Stimulated activated memory B cell treated with anti-CD40 and anti-IgM and Interleukin-4, amounts not matched to agents 10 μg/mL and 1 μg/mL and 100 μg/mL, for 72 hours (primary cell): ENCODE results near the gene NIN.
"Not testable (repeated sequence)": the region's sequence is repeated elsewhere in the genome, so short reads cannot be mapped to it uniquely, and the experiment has no call there.

ENCODE experiments used
- ATAC-seq: fragments of 150-1000 bp; cut with Tn5 transposase; 2 replicates; pipeline ENCODE4 v1.10.0; 2021
- H3K27ac Mint-ChIP-seq: one replicate; pipeline ENCODE4 v1.8.0; 2022; ENCODE audit warnings: mild to moderate bottlenecking, mixed read lengths
- H3K27me3 Mint-ChIP-seq: one replicate; pipeline ENCODE4 v1.8.0; 2022; ENCODE audit warnings: mixed read lengths
- H3K36me3 Mint-ChIP-seq: one replicate; pipeline ENCODE4 v1.8.0; 2022; ENCODE audit warnings: mixed read lengths
- H3K4me1 Mint-ChIP-seq: one replicate; pipeline ENCODE4 v1.8.0; 2022; ENCODE audit warnings: mixed read lengths
- H3K4me3 Mint-ChIP-seq: one replicate; pipeline ENCODE4 v1.8.0; 2022; ENCODE audit warnings: mild to moderate bottlenecking, moderate library complexity, mixed read lengths
- H3K9me3 Mint-ChIP-seq: one replicate; pipeline ENCODE4 v1.8.0; 2022; ENCODE audit warnings: mixed read lengths

NIN gene

DNA sequence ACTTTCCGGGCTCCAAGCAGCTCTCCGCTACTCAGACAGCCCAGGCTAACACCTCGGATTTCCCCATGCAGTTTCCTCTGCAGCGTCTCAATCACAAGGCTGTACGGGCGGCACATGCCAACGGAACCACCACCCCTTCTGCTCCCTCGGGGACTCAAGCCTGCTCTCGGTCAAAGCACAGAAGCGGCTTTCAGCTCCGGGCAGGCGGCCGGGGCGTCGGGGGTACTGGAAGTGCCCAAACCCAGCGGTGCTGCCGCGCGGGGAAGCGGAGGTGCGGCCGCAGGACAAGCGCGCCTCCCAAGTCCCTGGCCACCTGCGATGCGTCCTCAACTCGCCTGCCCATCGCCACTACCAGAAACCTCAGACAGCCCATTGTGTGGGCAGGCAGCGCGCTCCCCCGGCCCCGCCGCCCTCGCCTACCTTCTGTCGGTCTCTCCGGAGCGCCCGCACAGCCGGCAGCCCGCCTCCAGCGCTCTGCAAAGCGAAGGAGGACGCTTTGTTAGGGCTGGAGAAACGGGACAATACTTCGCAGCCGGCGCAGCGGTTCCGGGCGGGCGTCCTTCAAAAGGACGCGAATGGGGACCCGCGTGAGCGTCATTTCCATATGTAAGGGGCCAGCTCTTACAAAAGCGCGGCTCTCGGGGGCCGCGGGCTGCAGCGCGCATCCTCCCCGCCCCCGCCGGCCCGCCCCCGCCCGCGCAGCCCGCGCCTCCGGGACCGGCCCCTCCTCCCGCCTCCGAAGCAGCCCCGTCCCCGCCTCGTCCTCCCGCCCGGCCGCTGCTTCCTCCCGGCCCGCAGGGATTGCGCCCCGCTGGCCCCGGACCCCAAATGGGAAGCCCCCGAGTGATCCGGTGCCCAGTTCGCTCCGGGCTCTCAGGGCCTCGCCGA, 674 bp downstream of the NIN start:
- peak overlapping the region; percentile 89 for H3K27ac Mint-ChIP-seq
- peak; percentile 80 for ATAC-seq
- H3K36me3 Mint-ChIP-seq: peaks cover 26% of the 10 kb centered on the region
- H3K27me3 Mint-ChIP-seq: no peaks in the 10 kb centered on the region
- peak overlapping the region; percentile 99 for H3K4me3 Mint-ChIP-seq
- no peaks in the 10 kb centered on the region for H3K9me3 Mint-ChIP-seq
- H3K4me1 Mint-ChIP-seq: peaks cover 72% of the 10 kb centered on the region

DNA sequence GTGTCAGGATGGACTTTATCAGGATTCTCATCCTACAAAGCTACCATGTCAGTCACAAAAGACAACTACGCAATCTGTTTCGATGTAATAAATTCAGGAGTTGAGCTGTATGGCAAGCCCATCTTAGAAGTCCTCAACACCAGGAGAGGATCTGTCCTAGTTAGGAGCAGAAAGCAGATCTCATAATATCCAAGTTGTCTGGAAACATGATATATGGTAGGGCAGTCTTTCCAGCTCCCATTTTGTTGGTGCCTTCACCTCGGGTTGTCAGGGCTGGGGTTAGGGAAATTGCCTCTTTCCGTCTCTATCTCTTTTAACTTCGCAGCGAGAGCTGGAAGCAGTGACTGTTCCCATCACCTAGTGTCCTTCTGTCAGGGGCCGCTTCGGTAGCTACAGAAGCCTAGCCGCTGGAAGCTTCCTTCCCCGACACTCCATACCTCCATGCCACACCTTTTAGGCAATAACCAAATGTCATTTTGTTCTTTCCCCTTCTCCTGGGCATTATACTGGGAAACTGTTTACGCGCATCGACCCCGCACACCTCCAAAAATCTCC, 1.4 kb downstream of the NIN start:
- Mint-ChIP-seq H3K9me3 (no peaks in the 10 kb centered on the region), H3K4me3 (peak overlapping the region; percentile 99), H3K36me3 (peaks cover 26% of the 10 kb centered on the region), H3K27ac (peak overlapping the region; percentile 89), H3K27me3 (no peaks in the 10 kb centered on the region), H3K4me1 (peaks cover 72% of the 10 kb centered on the region)
- no peak for ATAC-seq

DNA sequence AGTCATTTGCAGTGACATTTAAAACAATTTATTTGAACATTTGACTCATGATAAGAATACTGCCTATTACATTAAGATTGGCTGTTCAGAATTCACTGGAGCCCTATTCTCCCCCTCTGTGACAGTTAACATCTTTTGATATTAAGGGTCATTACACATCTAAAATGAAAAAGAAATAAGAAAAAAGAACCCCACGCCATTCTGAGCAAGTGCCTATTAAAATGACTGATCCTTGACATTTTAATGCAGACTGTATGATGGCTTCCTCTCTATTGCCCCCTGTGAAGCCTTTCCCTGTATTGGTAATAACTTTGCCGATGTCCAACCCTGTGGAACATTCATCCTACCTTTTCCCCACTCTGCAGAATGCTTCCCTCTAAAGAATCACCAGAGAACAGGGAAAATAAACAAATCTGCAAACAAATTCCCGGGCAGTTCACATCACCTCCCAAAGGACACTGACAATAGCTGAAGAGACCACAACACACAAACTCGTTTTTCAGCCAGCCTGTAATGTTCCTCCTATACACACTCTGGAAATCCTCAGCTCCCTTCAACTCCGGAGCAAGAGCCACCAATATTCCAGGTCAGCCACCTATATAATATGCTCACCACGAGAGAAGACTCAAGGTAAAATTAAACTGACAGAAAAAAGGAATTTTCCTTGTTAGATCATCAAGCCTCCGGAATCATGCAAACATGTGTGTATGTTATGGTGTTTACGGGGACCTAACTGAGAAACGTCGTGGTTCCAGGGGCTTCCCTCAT, 2.1 kb downstream of the NIN start:
- Mint-ChIP-seq H3K4me1 (peaks cover 72% of the 10 kb centered on the region), H3K27me3 (no peaks in the 10 kb centered on the region), H3K27ac (peak overlapping the region; percentile 89), H3K4me3 (peak overlapping the region; percentile 99), H3K36me3 (peaks cover 26% of the 10 kb centered on the region), H3K9me3 (no peaks in the 10 kb centered on the region)
- no peak for ATAC-seq

DNA sequence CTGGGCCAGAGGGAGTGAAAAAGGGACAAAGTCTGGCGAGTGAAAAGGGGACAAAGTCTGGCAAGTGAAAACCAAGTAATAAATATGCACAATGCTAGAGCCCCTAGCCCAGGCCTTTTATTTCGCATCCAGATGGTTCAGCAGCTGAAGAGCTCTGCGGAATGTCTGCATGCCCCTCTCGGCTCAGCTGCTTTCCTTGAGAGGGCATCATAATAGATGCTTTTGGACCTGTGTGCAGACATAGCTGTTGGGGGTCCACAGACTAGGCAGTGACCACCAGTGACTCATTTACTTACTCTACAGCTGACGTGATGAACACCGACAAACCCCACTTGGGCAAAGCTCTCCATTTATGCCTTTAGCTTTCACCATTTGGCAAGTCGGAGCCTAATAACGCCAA, 4.3 kb downstream of the NIN start:
- Mint-ChIP-seq H3K4me1 (peaks cover 80% of the 10 kb centered on the region), H3K27ac (peak overlapping the region; percentile 59), H3K9me3 (no peaks in the 10 kb centered on the region), H3K27me3 (no peaks in the 10 kb centered on the region), H3K36me3 (peaks cover 28% of the 10 kb centered on the region), H3K4me3 (peak overlapping the region; percentile 71)
- no peak for ATAC-seq

DNA sequence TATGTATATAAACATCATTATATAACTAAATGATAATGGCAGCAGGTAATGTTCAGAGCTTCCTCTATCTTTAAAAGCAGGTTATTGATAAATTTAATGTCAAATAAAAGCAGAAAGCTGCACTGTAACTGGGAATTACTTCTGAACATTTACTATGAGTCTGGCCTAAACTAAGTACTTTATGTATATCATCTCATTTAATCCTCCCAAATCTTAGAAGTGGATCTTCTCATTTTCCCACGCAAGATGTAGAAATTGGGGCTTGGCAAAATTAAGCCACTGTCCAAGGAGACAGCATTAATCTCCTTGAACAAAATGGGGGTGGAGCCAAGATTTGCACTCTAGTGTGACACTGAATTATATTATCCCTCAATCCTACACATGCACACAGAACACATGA, 5.7 kb downstream of the NIN start:
- H3K4me1 Mint-ChIP-seq: peaks cover 88% of the 10 kb centered on the region
- H3K27ac Mint-ChIP-seq: peak overlapping the region; percentile 99
- H3K27me3 Mint-ChIP-seq: no peaks in the 10 kb centered on the region
- ATAC-seq: no peak
- peaks cover 38% of the 10 kb centered on the region for H3K36me3 Mint-ChIP-seq
- H3K9me3 Mint-ChIP-seq: no peaks in the 10 kb centered on the region
- H3K4me3 Mint-ChIP-seq: no peak overlapping the region

DNA sequence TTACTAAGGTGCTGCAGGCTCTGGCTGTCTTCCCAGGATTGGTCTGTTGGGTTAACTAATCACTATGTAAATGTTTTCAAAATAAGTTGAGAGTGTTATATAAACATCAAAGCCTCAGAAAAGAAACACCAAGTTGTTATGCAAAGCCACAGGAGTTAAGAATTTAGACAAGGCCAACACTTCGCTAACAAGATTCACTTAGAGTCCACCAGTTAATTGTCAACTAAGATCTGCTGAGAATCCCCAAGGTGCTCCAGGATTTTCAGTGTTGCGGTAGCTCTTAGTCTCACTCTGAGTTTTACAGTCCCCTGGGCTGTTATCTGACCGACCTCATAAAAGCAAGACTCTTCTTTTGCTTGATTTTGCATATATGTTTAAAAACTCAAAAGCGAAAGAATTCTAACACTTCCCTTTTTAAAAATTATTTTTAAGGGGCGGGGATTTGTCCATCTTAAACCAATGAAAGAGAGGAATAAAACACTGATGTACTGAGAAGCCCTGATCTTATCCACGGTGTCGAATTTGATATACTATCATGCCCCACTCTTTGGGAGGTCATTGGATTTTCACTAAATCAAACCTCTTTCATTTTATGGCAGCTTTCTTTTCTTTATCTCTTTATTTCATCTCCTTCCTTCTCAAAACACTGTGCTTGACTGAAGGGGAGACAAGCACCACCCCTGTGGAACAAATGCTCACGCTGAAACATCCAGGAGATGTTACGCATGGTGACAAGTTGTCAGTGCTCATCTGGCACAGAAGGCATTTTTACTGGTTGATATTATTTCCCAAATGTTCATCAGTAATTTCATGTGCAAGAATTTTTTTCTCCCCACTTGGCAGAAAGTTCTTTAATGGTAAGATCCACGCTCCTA, 7.0 kb downstream of the NIN start:
- ATAC-seq: peak; percentile 83
- peak overlapping the region; percentile 66 for H3K4me3 Mint-ChIP-seq
- no peaks in the 10 kb centered on the region for H3K27me3 Mint-ChIP-seq
- H3K36me3 Mint-ChIP-seq: peaks cover 39% of the 10 kb centered on the region
- H3K4me1 Mint-ChIP-seq: peaks cover 93% of the 10 kb centered on the region
- H3K27ac Mint-ChIP-seq: peak overlapping the region; percentile 99
- no peaks in the 10 kb centered on the region for H3K9me3 Mint-ChIP-seq

DNA sequence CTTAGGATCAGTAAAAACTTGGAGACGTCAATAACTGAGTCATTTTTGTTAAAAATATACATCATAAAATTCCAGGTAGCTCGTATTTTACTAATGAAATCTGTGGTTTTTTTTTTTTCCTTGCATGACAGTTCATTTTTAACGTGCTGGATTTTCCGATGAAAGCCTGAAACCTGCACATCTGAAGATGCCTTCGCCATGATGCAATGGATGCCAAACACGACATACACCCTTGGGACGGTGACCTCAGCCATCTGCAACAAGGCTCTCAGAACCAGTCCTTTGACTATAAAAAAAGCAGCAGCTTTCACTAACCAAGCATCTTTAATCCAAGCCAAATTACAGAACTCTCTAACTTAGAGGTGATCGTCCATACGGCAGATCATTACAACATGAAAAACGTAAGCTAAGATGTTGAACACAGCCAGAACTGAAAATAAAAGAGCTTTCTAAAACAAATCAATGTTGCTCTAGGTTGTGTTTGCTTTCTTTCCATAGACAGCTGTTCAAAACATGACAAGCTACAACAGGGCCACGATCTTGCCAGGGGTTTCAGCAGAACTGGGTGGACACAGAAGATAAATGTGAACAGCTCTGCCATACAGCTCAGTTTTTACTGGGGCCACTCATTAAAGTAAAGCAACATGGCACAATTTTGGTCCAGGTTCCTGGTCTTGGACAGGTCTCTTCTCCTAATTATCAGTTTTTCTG, 7.8 kb downstream of the NIN start:
- Mint-ChIP-seq H3K27me3 (no peaks in the 10 kb centered on the region), H3K27ac (peak overlapping the region; percentile 99), H3K36me3 (peaks cover 37% of the 10 kb centered on the region), H3K4me3 (peak overlapping the region; percentile 66), H3K9me3 (no peaks in the 10 kb centered on the region), H3K4me1 (peaks cover 89% of the 10 kb centered on the region)
- ATAC-seq: peak; percentile 74

DNA sequence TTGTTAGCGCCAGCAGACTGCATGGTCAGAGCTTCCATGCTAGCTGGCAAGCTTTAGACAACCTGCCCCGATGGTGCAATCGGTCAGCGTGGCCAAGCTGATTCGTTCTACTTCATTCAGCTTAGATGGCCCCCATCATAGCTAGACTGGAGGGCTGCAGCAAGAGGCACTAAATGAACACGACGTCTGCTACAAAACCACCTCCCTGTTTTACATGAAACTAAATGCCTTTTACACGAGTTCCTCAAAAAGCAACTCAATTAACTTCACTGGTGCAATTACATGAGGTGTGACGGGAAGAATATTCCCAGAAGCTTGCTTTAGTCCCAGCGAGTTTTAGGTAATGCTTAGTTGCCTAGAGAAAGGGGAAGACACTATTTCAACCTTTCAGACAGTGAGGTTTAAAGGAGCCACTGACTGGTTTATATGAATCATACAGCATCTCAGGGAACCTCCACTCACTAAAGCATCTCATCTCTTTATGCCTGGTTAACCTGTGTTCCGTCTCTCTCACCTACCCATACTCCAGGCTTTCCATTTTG, 8.4 kb downstream of the NIN start:
- peak overlapping the region; percentile 99 for H3K27ac Mint-ChIP-seq
- ATAC-seq: peak; percentile 85
- H3K4me1 Mint-ChIP-seq: peaks cover 85% of the 10 kb centered on the region
- no peaks in the 10 kb centered on the region for H3K9me3 Mint-ChIP-seq
- peaks cover 38% of the 10 kb centered on the region for H3K36me3 Mint-ChIP-seq
- H3K27me3 Mint-ChIP-seq: no peaks in the 10 kb centered on the region
- peak overlapping the region; percentile 66 for H3K4me3 Mint-ChIP-seq

DNA sequence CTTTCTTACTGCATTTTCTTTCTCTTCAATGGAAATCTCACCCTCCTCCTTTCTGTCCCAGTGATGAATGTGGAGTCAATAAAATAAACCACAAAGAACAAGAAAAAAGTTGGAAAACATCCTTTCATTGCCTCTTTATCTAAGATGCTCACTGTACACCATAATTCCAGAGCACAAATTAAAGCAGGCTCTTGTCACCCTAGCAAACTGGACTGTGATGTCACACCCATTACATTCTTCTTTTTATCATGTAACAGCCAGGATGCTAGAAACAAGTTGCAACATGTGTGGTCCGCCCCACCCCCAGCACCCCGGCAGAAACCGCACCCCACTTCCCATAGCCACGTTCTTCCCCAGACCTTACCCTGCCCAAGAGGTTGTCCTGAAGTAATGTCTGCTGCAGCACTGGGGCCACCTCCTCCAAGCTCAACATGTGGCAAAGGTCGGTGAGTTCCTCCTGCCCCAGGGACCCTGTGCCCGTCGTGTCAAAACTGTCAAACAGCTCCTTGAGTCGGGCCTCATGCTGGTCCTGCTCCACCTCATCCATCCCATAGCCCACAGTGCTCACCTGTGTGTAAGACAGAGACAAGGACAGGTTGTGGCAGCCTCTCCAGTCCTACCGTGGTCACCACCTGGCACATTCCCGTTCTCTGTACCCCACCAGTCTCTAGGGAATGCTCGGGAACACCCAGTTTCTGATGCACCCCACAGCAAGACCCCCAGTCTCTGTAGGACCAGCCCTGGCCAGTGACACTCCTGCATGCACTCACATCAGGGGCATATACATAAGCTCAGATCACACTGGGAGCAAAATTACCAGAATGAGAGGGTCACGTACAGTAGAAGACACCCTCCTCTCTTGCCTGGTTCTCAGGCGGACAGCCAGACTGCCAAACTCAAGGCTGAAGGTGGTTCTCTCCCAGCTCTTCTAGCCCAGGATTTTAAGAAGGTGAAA, 9.2 kb downstream of the NIN start:
- ATAC-seq: peak; percentile 31
- Mint-ChIP-seq H3K4me1 (peaks cover 84% of the 10 kb centered on the region), H3K27me3 (no peaks in the 10 kb centered on the region), H3K36me3 (peaks cover 36% of the 10 kb centered on the region), H3K4me3 (peak overlapping the region; percentile 66), H3K9me3 (no peaks in the 10 kb centered on the region), H3K27ac (peak overlapping the region; percentile 99)

DNA sequence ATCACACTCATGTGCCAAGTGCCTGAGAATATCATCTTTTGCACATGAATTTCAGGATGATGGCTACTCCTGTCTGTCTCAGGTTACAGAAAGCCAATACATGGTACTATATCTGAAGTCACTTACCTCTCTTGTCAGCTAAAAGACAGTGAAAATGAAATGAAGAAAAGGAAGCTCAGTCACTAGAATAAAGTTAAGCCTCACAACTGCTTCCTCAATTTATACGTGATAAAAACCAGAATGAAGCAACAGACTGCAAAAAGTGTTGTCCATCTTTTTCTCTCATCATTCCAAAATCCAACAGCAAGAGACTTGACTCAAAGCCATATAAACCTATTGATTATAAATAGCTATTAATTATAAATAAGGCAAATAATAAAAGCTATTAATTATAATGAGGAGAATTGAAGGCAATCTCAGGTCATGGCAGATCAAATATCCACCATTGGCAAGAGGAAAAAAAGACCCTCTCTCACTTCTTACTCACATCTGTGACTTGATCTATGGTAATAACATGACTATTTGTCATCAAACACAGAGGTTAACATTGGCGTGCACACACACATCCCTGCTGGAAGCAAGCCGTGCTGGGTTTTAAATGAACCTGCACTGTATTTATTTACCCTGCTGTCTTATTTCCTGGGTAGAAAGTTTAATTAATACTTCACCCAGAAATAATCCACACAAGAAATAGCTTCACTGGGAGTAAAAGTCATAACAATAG, 10.0 kb downstream of the NIN start:
- Mint-ChIP-seq H3K36me3 (peaks cover 42% of the 10 kb centered on the region), H3K9me3 (no peaks in the 10 kb centered on the region), H3K4me1 (peaks cover 83% of the 10 kb centered on the region), H3K4me3 (no peak overlapping the region), H3K27me3 (no peaks in the 10 kb centered on the region), H3K27ac (peak overlapping the region; percentile 99)
- no peak for ATAC-seq

DNA sequence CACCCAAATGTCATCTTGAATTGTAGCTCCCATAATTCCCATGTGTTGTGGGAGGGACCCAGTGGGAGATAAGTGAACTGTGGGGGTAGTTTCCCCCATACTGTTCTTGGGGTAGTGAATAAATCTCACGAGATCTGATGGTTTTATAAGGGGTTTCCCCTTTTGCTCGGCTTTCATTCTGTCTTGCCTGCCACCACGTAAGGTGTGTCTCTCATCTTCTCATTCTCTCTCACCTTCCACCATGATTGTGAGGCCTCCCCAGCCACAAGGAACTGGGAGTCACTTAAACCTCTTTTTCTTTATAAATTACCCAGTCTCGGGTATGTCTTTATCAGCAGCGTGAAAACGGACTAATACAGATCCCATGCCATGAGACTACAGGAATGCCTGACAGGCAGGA, 11.7 kb downstream of the NIN start:
- ATAC-seq, H3K9me3 Mint-ChIP-seq, H3K27me3 Mint-ChIP-seq: not testable (repeated sequence)
- peak overlapping the region; percentile 99 for H3K27ac Mint-ChIP-seq
- peak overlapping the region; percentile 4 for H3K4me3 Mint-ChIP-seq
- peaks cover 58% of the 10 kb centered on the region for H3K36me3 Mint-ChIP-seq
- peaks cover 82% of the 10 kb centered on the region for H3K4me1 Mint-ChIP-seq

DNA sequence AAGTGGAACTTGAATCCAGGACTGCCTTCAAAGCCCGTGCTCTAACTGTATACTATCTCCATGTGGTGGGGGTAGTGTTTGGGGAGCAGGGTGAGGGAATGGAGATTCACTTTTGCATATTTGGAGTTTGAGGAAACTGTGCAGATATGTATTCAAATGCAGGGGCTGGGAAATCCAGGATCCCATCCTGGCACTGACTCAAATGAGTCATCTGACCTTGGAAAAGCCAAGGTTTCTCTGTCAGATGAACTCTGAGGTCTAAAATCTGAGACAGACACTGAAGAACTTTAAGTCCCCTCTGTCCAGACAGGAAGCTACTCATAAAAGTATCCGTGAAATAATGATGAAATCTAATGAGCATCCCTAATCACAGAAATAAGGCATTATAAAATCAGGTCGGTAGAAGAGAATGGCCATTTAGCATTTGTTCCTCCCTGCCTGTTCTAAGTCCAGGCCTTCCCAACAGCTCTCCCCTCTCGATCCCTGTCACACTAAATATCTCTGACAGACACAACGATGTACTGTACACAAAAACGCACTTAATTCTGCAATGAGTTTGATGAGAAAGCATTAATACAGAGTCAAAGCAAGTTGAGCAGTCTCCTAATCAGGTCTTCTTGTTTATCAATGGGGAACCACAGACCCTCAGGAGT, 14.4 kb downstream of the NIN start:
- no peak overlapping the region for H3K4me3 Mint-ChIP-seq
- peaks cover 59% of the 10 kb centered on the region for H3K36me3 Mint-ChIP-seq
- no peak for ATAC-seq
- peak overlapping the region; percentile 70 for H3K27ac Mint-ChIP-seq
- peaks cover 3% of the 10 kb centered on the region for H3K9me3 Mint-ChIP-seq
- H3K4me1 Mint-ChIP-seq: peaks cover 78% of the 10 kb centered on the region
- H3K27me3 Mint-ChIP-seq: no peaks in the 10 kb centered on the region
